Measurements from ENCODE around the gene TSPAN6. TPM values are rescaled to one million over a fixed set of nuclear protein-coding genes. Genes with fewer than 3 reads are reported as not detected.

TSPAN6 gene
- 16.2 and 21.6 TPM in 2 replicates for total RNA-seq (2012; rRNA removed)

DNA sequence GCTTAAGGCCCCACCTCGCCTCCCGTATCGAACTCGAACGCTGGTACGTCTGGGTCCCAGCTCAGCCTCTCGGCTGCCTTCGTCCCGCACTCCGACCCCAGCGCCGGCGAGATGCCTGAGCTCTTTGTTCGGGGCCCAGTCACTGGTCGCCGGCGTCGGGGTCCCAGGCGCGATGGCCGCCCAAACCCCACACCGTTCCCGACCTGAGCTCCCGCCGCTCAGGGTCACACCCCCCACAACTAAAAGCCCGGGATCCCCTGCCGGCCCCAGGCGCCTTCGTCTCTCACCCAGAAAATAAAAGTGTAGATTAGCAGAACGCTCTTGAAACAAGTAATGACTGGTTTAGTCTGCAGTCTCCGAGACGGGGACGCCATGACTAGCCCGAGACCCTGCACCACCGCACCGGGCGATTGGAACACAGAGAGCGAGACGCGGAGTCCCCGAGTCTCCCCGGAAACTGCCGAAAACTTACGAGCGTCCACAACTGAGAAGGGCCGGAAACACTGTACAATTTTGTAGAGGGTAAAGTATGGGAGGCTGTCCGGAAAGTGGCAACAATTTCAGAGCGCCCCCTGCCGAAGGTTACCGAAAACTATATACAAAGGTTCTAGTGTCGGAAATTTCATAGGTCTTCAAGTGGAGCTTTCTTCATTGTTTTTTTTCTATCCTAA is at the start of gene TSPAN6:
Gene TSPAN6, minus strand, starts transcription at position 486 of the 671 bp plus-strand sequence. Its CDS starts 112 bp downstream, at position 374.
- peak within 1 kb of the TSS; percentile 77 for H3K4me2 ChIP-seq (ENCODE audit: low read length)
- peak within 1 kb of the TSS; percentile 80 for H3K9ac ChIP-seq (ENCODE audit: low read depth, low read length)
- H3K27me3 ChIP-seq (ENCODE audit: control insufficient read depth, insufficient read depth, low read length), result no peaks in the 10 kb centered on the region
- H3K4me1 ChIP-seq (ENCODE audit: control insufficient read depth, insufficient read depth, low read length), result peaks cover 13% of the 10 kb centered on the region
- H3K4me3 ChIP-seq (ENCODE audit: low read length), result peak within 1 kb of the TSS; percentile 74
- no peaks in the 10 kb centered on the region for H3K36me3 ChIP-seq (ENCODE audit: insufficient read depth, low read length)
- no peaks in the 10 kb centered on the region for H3K9me3 ChIP-seq (replicated peaks; ENCODE audit: low read length)

DNA sequence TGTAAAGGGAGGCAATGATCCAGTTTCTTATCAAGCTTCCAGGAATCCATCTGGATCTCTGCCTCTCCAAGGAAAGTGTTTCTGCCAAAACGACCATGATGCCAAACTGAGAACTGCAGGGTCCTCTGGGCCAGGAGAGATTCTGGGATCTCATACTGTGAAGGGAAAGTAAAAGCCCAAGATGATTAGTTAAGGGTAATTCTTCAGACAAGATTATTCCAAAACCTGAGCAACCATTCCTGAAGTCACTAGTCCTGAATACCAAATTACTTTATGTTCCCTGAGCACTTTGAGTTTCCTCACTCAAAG is 49.3 kb upstream of the TSPAN6 start:
- no peak overlapping the region for H3K4me2 ChIP-seq (ENCODE audit: low read length)
- no peak overlapping the region for H3K9ac ChIP-seq (ENCODE audit: low read depth, low read length)
- no peaks in the 10 kb centered on the region for H3K36me3 ChIP-seq (ENCODE audit: insufficient read depth, low read length)
- H3K4me3 ChIP-seq (ENCODE audit: low read length), result no peak overlapping the region
- H3K4me1 ChIP-seq (ENCODE audit: control insufficient read depth, insufficient read depth, low read length), result peaks cover 15% of the 10 kb centered on the region
- no peaks in the 10 kb centered on the region for H3K27me3 ChIP-seq (ENCODE audit: control insufficient read depth, insufficient read depth, low read length)
- no peaks in the 10 kb centered on the region for H3K9me3 ChIP-seq (replicated peaks; ENCODE audit: low read length)

GRCh38 chrX:100685284-100685996 is 48.8 kb upstream of the TSPAN6 start:
- Histone ChIP-seq H3K9ac (ENCODE audit: low read depth, low read length) (no peak overlapping the region), H3K9me3 (replicated peaks; ENCODE audit: low read length) (no peaks in the 10 kb centered on the region), H3K4me2 (ENCODE audit: low read length) (peak overlapping the region; percentile 8), H3K4me3 (ENCODE audit: low read length) (no peak overlapping the region), H3K27me3 (ENCODE audit: control insufficient read depth, insufficient read depth, low read length) (no peaks in the 10 kb centered on the region), H3K4me1 (ENCODE audit: control insufficient read depth, insufficient read depth, low read length) (peaks cover 19% of the 10 kb centered on the region), H3K36me3 (ENCODE audit: insufficient read depth, low read length) (no peaks in the 10 kb centered on the region)

DNA sequence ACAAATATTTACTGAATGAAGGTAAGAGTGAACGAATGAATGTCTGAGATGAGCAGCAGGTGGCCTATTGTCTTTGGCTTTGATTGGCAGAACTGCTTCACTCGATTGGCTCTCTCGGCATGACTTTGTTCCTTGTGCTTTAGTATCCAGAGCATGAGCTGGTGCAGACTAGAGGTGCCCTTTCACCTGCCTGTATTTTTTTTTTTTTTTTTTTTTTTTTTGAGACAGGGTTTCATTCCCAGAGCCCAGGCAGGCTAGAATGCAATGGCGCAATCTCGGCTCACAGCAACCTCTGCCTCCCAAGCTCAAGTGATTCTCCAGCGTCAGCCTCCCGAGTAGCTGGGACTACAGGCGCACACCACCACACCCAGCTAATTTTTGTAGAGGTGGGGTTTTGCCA is 46.3 kb upstream of the TSPAN6 start:
- Histone ChIP-seq H3K36me3 (ENCODE audit: insufficient read depth, low read length) (peaks cover 2% of the 10 kb centered on the region), H3K9me3 (replicated peaks; ENCODE audit: low read length) (no peaks in the 10 kb centered on the region), H3K4me3 (ENCODE audit: low read length) (no peak overlapping the region), H3K4me2 (ENCODE audit: low read length) (no peak overlapping the region), H3K9ac (ENCODE audit: low read depth, low read length) (no peak overlapping the region), H3K4me1 (ENCODE audit: control insufficient read depth, insufficient read depth, low read length) (peaks cover 25% of the 10 kb centered on the region), H3K27me3 (ENCODE audit: control insufficient read depth, insufficient read depth, low read length) (peaks cover 10% of the 10 kb centered on the region)

- Histone ChIP-seq H3K36me3 (ENCODE audit: insufficient read depth, low read length) (peaks cover 3% of the 10 kb centered on the region), H3K4me2 (ENCODE audit: low read length) (peak overlapping the region; percentile 44)
Observed at GRCh38 chrX:100681599-100681998, 45.0 kb upstream of the TSPAN6 start.

DNA sequence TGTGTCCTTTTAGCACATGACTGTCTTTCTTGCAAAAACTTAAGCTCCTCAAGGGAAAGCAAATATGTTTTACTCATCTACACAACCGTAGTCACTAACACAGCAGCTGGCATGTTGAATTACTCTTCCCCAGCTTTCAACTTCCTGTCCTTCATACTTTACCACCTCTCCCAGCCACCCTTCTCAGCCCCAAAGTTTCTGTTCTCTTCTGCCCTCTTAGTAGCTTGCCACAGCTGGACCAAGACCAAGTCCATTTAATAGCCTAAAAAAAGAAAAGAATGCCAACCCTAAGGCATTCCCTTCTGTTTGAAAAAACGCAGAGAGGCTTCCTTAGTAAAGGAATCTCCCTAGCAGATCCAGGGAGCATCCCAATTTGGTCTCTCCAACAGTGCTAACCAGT is 44.1 kb upstream of the TSPAN6 start:
- Histone ChIP-seq H3K4me1 (ENCODE audit: control insufficient read depth, insufficient read depth, low read length) (peaks cover 27% of the 10 kb centered on the region), H3K9me3 (replicated peaks; ENCODE audit: low read length) (no peaks in the 10 kb centered on the region), H3K9ac (ENCODE audit: low read depth, low read length) (no peak overlapping the region), H3K36me3 (ENCODE audit: insufficient read depth, low read length) (peaks cover 3% of the 10 kb centered on the region), H3K27me3 (ENCODE audit: control insufficient read depth, insufficient read depth, low read length) (peaks cover 10% of the 10 kb centered on the region), H3K4me3 (ENCODE audit: low read length) (no peak overlapping the region), H3K4me2 (ENCODE audit: low read length) (no peak overlapping the region)

More at GRCh38 chrX:100681599-100681998, 45.0 kb upstream of the TSPAN6 start:
- H3K9me3 ChIP-seq (replicated peaks; ENCODE audit: low read length), result no peaks in the 10 kb centered on the region
- H3K4me3 ChIP-seq (ENCODE audit: low read length), result no peak overlapping the region
- H3K4me1 ChIP-seq (ENCODE audit: control insufficient read depth, insufficient read depth, low read length), result peaks cover 27% of the 10 kb centered on the region
- no peak overlapping the region for H3K9ac ChIP-seq (ENCODE audit: low read depth, low read length)
- H3K27me3 ChIP-seq (ENCODE audit: control insufficient read depth, insufficient read depth, low read length), result peaks cover 10% of the 10 kb centered on the region

GRCh38 chrX:100677611-100678181 is 41.1 kb upstream of the TSPAN6 start:
- Histone ChIP-seq H3K4me1 (ENCODE audit: control insufficient read depth, insufficient read depth, low read length) (peaks cover 37% of the 10 kb centered on the region), H3K27me3 (ENCODE audit: control insufficient read depth, insufficient read depth, low read length) (peaks cover 10% of the 10 kb centered on the region), H3K9ac (ENCODE audit: low read depth, low read length) (no peak overlapping the region), H3K4me2 (ENCODE audit: low read length) (no peak overlapping the region), H3K36me3 (ENCODE audit: insufficient read depth, low read length) (peaks cover 6% of the 10 kb centered on the region), H3K9me3 (replicated peaks; ENCODE audit: low read length) (no peaks in the 10 kb centered on the region), H3K4me3 (ENCODE audit: low read length) (no peak overlapping the region)

- Histone ChIP-seq H3K9ac (ENCODE audit: low read depth, low read length) (no peak overlapping the region), H3K4me3 (ENCODE audit: low read length) (no peak overlapping the region), H3K27me3 (ENCODE audit: control insufficient read depth, insufficient read depth, low read length) (peaks cover 10% of the 10 kb centered on the region), H3K36me3 (ENCODE audit: insufficient read depth, low read length) (peaks cover 23% of the 10 kb centered on the region), H3K9me3 (replicated peaks; ENCODE audit: low read length) (no peaks in the 10 kb centered on the region), H3K4me1 (ENCODE audit: control insufficient read depth, insufficient read depth, low read length) (peaks cover 34% of the 10 kb centered on the region), H3K4me2 (ENCODE audit: low read length) (no peak overlapping the region)
Observed at GRCh38 chrX:100674705-100675104, 38.1 kb upstream of the TSPAN6 start.

GRCh38 chrX:100673397-100673953 is 36.9 kb upstream of the TSPAN6 start:
- no peak overlapping the region for H3K4me2 ChIP-seq (ENCODE audit: low read length)
- H3K4me3 ChIP-seq (ENCODE audit: low read length), result no peak overlapping the region
- peaks cover 34% of the 10 kb centered on the region for H3K4me1 ChIP-seq (ENCODE audit: control insufficient read depth, insufficient read depth, low read length)
- no peak overlapping the region for H3K9ac ChIP-seq (ENCODE audit: low read depth, low read length)
- peaks cover under 1% of the 10 kb centered on the region for H3K27me3 ChIP-seq (ENCODE audit: control insufficient read depth, insufficient read depth, low read length)
- peaks cover 30% of the 10 kb centered on the region for H3K36me3 ChIP-seq (ENCODE audit: insufficient read depth, low read length)
- H3K9me3 ChIP-seq (replicated peaks; ENCODE audit: low read length), result no peaks in the 10 kb centered on the region

- no peak overlapping the region for H3K4me3 ChIP-seq (ENCODE audit: low read length)
- peaks cover 33% of the 10 kb centered on the region for H3K4me1 ChIP-seq (ENCODE audit: control insufficient read depth, insufficient read depth, low read length)
- no peak overlapping the region for H3K9ac ChIP-seq (ENCODE audit: low read depth, low read length)
- H3K36me3 ChIP-seq (ENCODE audit: insufficient read depth, low read length), result peaks cover 29% of the 10 kb centered on the region
- H3K9me3 ChIP-seq (replicated peaks; ENCODE audit: low read length), result no peaks in the 10 kb centered on the region
- no peak overlapping the region for H3K4me2 ChIP-seq (ENCODE audit: low read length)
- no peaks in the 10 kb centered on the region for H3K27me3 ChIP-seq (ENCODE audit: control insufficient read depth, insufficient read depth, low read length)
Observed at GRCh38 chrX:100672966-100673365, 36.4 kb upstream of the TSPAN6 start.

GRCh38 chrX:100663642-100664041 is 27.0 kb upstream of the TSPAN6 start:
- H3K4me1 ChIP-seq (ENCODE audit: control insufficient read depth, insufficient read depth, low read length), result peaks cover 17% of the 10 kb centered on the region
- no peaks in the 10 kb centered on the region for H3K27me3 ChIP-seq (ENCODE audit: control insufficient read depth, insufficient read depth, low read length)
- no peak overlapping the region for H3K4me2 ChIP-seq (ENCODE audit: low read length)
- no peak overlapping the region for H3K4me3 ChIP-seq (ENCODE audit: low read length)
- H3K9me3 ChIP-seq (replicated peaks; ENCODE audit: low read length), result no peaks in the 10 kb centered on the region
- H3K9ac ChIP-seq (ENCODE audit: low read depth, low read length), result no peak overlapping the region
- peaks cover 17% of the 10 kb centered on the region for H3K36me3 ChIP-seq (ENCODE audit: insufficient read depth, low read length)
